GM21576 (cell line): ENCODE data around the gene KLHL6.
"Not testable (repeated sequence)": the region's sequence is repeated elsewhere in the genome, so short reads cannot be mapped to it uniquely, and the experiment has no call there.

ENCODE experiments used
- ATAC-seq: cut with Tn5 transposase; IDR thresholded peaks from one replicate; pipeline ENCODE4 v1.9.1; 2021; ENCODE audit warnings: mild to moderate bottlenecking, moderate library complexity; ENCODE audit not compliant: unreplicated experiment

KLHL6 gene

DNA sequence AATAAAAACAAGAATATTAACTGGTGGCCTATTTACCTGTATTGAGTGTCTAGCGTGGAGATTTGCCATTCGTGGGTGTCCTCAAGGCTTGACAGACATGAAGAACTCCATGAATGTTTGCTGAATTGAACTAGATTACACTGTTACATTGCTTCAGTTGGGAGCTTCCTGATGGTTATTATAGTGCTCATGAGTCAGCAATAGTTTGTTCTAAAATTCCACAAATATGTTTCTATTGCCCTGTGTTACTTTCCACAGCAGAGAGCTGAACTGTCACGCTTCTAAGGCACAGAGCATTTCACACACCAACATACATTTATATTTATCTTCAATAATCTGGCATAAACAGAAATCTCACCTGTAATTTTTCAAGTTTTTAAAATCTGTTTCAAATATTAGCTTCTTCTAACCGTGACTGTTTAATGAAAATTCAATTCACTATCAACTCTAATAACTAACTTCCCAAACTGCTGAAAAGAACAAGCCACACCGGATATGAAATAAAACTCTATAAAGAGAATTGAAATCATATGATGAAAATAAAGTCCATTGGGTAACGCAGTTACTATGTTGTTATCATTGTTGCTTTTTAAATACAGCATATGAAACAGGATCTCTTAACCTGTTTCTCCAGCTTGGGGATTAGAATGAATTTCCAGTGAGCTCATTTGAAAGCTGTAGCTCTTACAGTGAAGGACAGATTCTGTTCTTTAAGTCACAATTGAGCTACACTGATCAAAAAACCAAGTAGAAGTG is 65.9 kb downstream of the KLHL6 start:
- ATAC-seq, result no peak

- no peak for ATAC-seq
These were observed 67.2 kb downstream of the KLHL6 start for GRCh38 chr3:183488343-183488742.

GRCh38 chr3:183487896-183488295 is 67.6 kb downstream of the KLHL6 start:
- no peak for ATAC-seq

GRCh38 chr3:183487016-183487415 is 68.5 kb downstream of the KLHL6 start:
- no peak for ATAC-seq

DNA sequence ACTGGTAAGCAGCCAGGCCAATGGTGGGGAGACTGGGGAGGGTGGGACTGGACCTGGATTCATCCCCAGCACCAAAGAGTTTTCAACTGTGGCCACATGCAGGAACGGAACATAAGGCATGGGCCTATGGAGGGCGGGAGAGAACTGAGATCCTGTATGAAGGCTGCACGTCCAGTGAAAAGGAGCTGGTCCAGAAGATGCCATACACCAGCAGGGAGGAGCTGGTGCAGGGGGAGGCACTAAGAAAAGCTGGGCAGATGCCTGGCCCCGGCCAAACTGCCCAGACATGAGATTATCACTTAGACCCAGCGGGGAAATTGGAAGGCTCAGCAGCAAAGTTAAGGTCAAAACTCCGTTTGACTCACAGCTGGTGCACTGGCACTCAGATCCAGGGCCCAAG is 69.0 kb downstream of the KLHL6 start:
- ATAC-seq, result no peak

DNA sequence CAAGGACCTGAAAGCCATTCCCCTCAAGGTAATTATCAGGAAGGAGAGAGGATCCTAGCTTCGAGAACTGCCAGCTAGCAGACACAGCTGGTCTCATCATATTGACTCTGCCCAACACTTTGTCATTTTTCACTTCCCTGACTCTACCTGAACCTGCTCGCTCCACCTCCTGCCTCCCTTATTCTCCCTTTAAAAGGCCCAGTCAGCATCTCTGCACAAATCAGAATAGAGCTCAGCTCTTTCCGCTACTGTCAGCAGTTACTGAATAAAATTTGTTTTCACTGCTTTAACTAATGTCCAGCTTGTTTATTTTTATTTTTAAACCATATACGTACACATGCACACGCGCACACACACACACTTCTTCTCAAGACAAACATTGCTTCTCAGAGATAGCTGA is 69.9 kb downstream of the KLHL6 start:
- no peak for ATAC-seq

- ATAC-seq, result no peak
These were observed 70.4 kb downstream of the KLHL6 start for GRCh38 chr3:183485093-183485492.

- ATAC-seq, result no peak
These were observed 71.0 kb downstream of the KLHL6 start for GRCh38 chr3:183484431-183485075.

DNA sequence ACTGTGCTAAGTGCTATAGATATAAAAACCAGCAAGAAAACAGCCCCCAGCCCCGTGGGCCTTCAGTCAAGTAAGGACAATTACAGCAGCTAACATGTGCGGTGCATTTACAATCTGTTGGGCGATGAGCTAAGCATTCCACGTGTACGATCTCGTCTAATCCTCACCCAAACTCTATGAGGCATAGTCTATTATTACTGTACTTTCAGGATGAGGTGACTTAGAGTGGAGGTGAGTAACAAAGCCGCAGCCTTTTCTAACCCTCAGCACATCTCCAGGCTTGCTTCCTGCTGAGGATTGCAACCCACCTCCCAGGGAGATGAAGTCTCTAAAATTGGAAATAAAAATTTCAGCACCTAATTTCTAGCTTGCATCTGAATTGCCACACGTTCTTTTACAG is 73.9 kb downstream of the KLHL6 start:
- no peak for ATAC-seq

- ATAC-seq, result no peak
These were observed 77.0 kb downstream of the KLHL6 start for GRCh38 chr3:183478501-183478900.

GRCh38 chr3:183477801-183478456 is 77.6 kb downstream of the KLHL6 start:
- ATAC-seq, result no peak

DNA sequence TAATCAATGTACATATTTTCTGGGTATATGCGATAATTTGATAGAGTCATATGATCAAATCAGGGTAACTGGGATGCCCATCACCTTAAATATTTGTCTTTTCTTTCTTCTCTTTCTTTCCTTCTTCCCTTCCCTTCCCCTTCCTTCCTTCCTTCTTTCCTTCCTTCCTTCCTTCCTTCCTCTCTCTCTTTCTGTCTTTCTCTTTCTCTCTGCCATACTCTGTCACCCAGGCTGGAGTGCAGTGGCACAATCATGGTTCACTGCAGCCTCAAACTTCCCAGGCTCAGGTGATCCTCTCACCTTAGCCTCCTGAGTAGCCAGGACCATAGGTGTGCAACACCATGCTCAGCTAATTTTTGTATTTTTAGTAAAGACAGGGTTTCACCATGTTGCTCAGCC is 79.7 kb downstream of the KLHL6 start:
- ATAC-seq, result not testable (repeated sequence)

DNA sequence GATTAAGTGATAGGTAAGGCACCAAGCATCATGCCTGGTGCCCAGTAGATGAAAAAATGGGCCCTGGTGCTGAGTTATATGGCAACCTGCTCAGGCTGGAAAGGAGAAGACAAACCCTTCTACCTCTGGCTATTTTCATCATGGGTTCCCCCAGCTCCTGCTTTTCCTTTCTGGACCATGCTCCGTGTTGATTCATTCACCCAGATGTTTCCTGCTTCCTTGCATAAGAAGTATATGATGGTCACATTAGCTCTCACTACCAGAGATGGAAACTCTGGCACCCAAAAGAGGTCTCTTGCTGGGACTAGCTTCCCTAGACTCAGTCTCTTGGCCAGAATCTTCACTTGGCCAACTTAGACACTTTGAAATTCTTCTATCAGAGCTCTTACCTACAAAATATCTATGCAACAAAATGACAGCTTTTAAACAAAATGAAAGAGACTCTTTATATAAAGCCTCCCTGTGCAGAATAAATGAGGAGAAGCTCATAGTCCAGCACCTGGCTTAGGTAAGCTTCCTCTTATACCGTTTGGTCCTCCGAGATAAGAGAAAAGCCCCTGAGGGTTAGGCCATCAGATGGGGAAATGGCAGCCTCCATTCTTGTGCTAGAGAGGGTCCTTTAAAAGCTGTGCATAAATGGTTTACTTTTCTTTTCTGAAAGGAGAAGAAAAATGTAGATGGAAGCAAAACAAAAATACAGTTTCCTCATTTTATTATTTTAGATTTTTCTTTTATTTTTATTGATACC is 80.3 kb downstream of the KLHL6 start:
- ATAC-seq, result no peak

DNA sequence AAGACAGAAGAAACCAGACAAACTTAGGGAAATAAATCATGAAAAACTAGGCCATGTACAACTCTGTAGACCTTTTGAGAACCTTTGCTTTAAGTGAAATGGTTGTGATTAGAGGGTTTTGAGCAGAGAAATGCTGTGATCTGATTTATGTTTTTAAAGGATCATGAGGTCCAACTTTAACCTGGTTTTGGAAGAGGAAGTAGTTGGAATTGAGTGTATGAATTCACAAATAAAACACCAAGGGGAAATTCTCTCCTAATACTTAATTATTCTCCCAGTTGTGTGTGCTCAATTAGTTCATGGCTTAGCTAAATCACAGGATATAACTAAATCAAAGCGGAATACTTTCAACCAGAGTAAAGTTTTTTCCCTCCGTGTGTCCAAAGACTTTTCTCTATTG is 81.5 kb downstream of the KLHL6 start:
- ATAC-seq, result no peak

- no peak for ATAC-seq
These were observed 83.4 kb downstream of the KLHL6 start for GRCh38 chr3:183472155-183472554.

DNA sequence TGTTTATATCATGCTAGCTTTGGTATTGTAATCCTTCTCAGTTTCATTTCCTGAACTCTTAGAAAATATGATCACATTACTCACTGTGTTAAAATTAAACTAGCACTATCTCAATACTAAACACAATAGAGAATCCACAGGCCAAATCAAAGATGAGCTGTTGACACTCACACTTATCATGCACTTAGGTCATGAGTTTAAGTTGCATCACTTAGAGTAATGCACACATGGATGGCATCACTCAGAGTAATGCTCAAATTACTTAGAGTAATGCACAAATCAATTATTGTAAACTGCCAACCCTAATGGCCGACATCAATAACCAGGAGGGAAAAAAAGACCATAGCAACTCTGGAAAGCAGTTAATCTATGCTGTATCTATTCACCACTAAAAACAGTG is 87.1 kb downstream of the KLHL6 start:
- ATAC-seq, result no peak

- no peak for ATAC-seq
These were observed 88.9 kb downstream of the KLHL6 start for GRCh38 chr3:183466575-183466974.

- not testable (repeated sequence) for ATAC-seq
These were observed 89.8 kb downstream of the KLHL6 start for GRCh38 chr3:183465710-183466109.

GRCh38 chr3:183464480-183464879 is 91.0 kb downstream of the KLHL6 start:
- no peak for ATAC-seq

- ATAC-seq, result no peak
These were observed 95.1 kb downstream of the KLHL6 start for GRCh38 chr3:183460081-183461055.
